ENCODE measurements around the gene SDR42E1. TPM values are rescaled to one million over a fixed set of nuclear protein-coding genes. Genes with fewer than 3 reads are reported as not detected.

SDR42E1 gene
- total and polyA plus RNA-seq, 2 of the 8 experiments (the other 6 are each of a cell fraction or from before 2014, with no cell fraction given), result 0.03 TPM; not detected in 1

DNA sequence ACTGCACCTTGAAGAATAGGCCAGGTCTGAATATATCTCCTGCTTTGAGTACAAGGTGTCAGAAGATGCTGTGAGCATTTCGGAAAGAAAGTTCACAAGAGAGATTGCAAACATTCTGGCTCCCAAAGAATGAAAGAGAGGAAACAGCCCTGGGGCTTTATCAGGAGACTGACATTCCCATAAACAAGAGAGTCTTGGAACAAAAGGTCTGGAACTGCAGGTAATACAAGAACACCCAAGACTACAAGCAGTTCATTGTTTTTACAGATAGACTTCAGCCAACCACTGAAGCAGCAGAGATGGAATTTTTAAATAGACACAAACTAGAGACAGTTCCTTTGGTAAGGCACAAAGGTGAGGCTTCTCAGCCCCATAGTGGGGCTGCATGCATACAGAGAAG is 38.2 kb upstream of the SDR42E1 start:
- Histone ChIP-seq H2BK5ac (ENCODE audit: low read depth, low read length) (no peak overlapping the region), H3K14ac (ENCODE audit: insufficient read length) (no peak overlapping the region), H2AFZ (ENCODE audit: low read length) (no peak overlapping the region), H2BK120ac (replicated peaks; ENCODE audit: low read depth, low read length) (no peak overlapping the region), H3K27me3 (replicated peaks in 1 of 4; ENCODE audit: control insufficient read depth in 3 of 4, extremely low read depth in 1 of 4, insufficient read depth in 3 of 4, low read length in 3 of 4) (no peaks in the 10 kb centered on the region), H4K8ac (ENCODE audit: extremely low read depth, insufficient read depth, low read length) (no peak overlapping the region), H3K36me3 (ENCODE audit: control insufficient read depth in 2 of 4, insufficient read depth in 4 of 4, low read length in 3 of 4) (no peaks in the 10 kb centered on the region), H4K91ac (replicated peaks; ENCODE audit: insufficient read length, low read length) (no peak overlapping the region), H4K20me1 (replicated peaks in 1 of 2; ENCODE audit: control insufficient read depth in 1 of 2, insufficient read depth in 2 of 2, low read length in 2 of 2) (no peaks in the 10 kb centered on the region), H3K23ac (ENCODE audit: insufficient read length) (no peak overlapping the region), H3K4me1 (replicated peaks in 1 of 4; ENCODE audit: control insufficient read depth in 3 of 4, insufficient read depth in 4 of 4, low read length in 3 of 4) (no peaks in the 10 kb centered on the region), H3K4me3 (ENCODE audit: extremely low read depth in 1 of 4, insufficient read depth in 2 of 4, low read depth in 3 of 4, low read length in 4 of 4) (no peak overlapping the region), H2BK15ac (ENCODE audit: low read length) (no peak overlapping the region), H3K79me1 (ENCODE audit: low read depth, low read length) (no peaks in the 10 kb centered on the region), H3K23me2 (ENCODE audit: low read depth, low read length) (no peaks in the 10 kb centered on the region; the same call in 1 of the 2 replicates), H3K4ac (replicated peaks; ENCODE audit: insufficient read length, low read depth, low read length) (no peak overlapping the region), H3K9ac (replicated peaks in 1 of 4; ENCODE audit: extremely low read depth in 1 of 4, low read depth in 3 of 4, low read length in 3 of 4) (no peak overlapping the region), H3K9me3 (ENCODE audit: insufficient read depth in 2 of 2, low read depth in 1 of 2, low read length in 1 of 2) (no peaks in the 10 kb centered on the region), H2BK12ac (ENCODE audit: low read depth, low read length) (no peak overlapping the region), H3K18ac (ENCODE audit: extremely low read depth, low read length) (no peak overlapping the region), H3K79me2 (ENCODE audit: control insufficient read depth in 1 of 2, insufficient read depth in 2 of 2, low read length in 2 of 2) (no peaks in the 10 kb centered on the region), H4K5ac (ENCODE audit: insufficient read length, low read depth, low read length) (no peak overlapping the region), H3K27ac (ENCODE audit: low read depth, low read length) (no peak overlapping the region), H2AK5ac (ENCODE audit: low read depth, low read length) (no peak overlapping the region), H3K4me2 (ENCODE audit: insufficient read depth in 1 of 2, low read depth in 2 of 2, low read length in 2 of 2) (no peak overlapping the region), H3K56ac (replicated peaks; ENCODE audit: insufficient read length, low read depth, low read length) (no peak overlapping the region), H2BK20ac (ENCODE audit: low read length) (no peak overlapping the region)
- POLR2A ChIA-PET (ENCODE audit: partially characterized antibody), result interaction anchor here (1.3 kb wide), 1 partner anchor 10 kb away, joined by 3 read pairs; no protein-coding TSS in a partner anchor
- FAIRE-seq (no peak), DNase-seq (ENCODE audit: low read depth in 1 of 2, low spot score in 2 of 2) (no peak)
- 78% methylated on average over 1 of the region's 1 CpG; no CpG with 5 or more reads in 1 of the 2 experiments for WGBS, 2 experiments (ENCODE audit: extremely low coverage in 1 of 2, insufficient coverage in 1 of 2, insufficient read length in 1 of 2, insufficient replicate concordance in 2 of 2, low coverage in 1 of 2, low lambda C conversion rate in 2 of 2, missing lambda C conversion rate in 1 of 2)
- TF ChIP-seq FOSL1 (IDR thresholded peaks at IDR 0.05; ENCODE audit: insufficient read depth, low read depth, low read length), result no peak
- TF ChIP-seq, protein P1, sequence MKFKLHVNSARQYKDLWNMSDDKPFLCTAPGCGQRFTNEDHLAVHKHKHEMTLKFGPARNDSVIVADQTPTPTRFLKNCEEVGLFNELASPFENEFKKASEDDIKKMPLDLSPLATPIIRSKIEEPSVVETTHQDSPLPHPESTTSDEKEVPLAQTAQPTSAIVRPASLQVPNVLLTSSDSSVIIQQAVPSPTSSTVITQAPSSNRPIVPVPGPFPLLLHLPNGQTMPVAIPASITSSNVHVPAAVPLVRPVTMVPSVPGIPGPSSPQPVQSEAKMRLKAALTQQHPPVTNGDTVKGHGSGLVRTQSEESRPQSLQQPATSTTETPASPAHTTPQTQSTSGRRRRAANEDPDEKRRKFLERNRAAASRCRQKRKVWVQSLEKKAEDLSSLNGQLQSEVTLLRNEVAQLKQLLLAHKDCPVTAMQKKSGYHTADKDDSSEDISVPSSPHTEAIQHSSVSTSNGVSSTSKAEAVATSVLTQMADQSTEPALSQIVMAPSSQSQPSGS (IDR thresholded peaks at IDR 0.05; ENCODE audit: low read length), result no peak
- TF ChIP-seq RNF2 (IDR thresholded peaks at IDR 0.05; ENCODE audit: borderline replicate concordance, low read depth, low read length, missing control alignments, poor library complexity, severe bottlenecking), result no peak
- no peak for TF ChIP-seq BRCA1 (IDR thresholded peaks at IDR 0.05; ENCODE audit: low read depth, low read length)
- TF ChIP-seq POLR2AphosphoS5 (IDR thresholded peaks at IDR 0.05; ENCODE audit: low read depth, low read length), result no peak
- no peak for TF ChIP-seq CEBPB (IDR thresholded peaks at IDR 0.05; ENCODE audit: low read depth, low read length)
- no peak for TF ChIP-seq SIX5 (IDR thresholded peaks at IDR 0.05; ENCODE audit: low read depth, low read length)
- TF ChIP-seq RBBP5 (IDR thresholded peaks at IDR 0.05; ENCODE audit: borderline replicate concordance, low read depth, low read length), result no peak
- TF ChIP-seq, protein P2, sequence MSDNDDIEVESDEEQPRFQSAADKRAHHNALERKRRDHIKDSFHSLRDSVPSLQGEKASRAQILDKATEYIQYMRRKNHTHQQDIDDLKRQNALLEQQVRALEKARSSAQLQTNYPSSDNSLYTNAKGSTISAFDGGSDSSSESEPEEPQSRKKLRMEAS (IDR thresholded peaks at IDR 0.05), result no peak
- no peak for TF ChIP-seq SIN3A (conservative IDR thresholded peaks at IDR 0.05 in 1 of 2, IDR thresholded peaks at IDR 0.05 in 1 of 2; ENCODE audit: low read depth in 1 of 2, low read length in 2 of 2)
- TF ChIP-seq RAD21 (IDR thresholded peaks at IDR 0.05 in 1 of 2, conservative IDR thresholded peaks at IDR 0.05 in 1 of 2; ENCODE audit: low read depth in 2 of 2, low read length in 2 of 2), result no peak
- CTCF ChIA-PET (ENCODE audit: partially characterized antibody), result interaction anchor here (0.6 to 3.5 kb wide), 6 partner anchors 10 to 256 kb away, joined by 3 to 28 read pairs (median 4); no protein-coding TSS in a partner anchor

Measured in H1 (cell line).